AG09319 (cell line): ENCODE results near the gene CDPF1.
"Not testable (repeated sequence)": the region's sequence is repeated elsewhere in the genome, so short reads cannot be mapped to it uniquely, and the experiment has no call there.

ENCODE experiments used
- DNase-seq: peaks from one replicate; pipeline ENCODE4 v3.0.0-alpha.2; 2010; ENCODE audit warnings: low read depth; ENCODE audit errors: extremely low read depth
- CTCF ChIP-seq: IDR thresholded peaks from 2 replicates; pipeline ENCODE4 v1.5.1; 2011; ENCODE audit warnings: low read depth, mild to moderate bottlenecking, inconsistent platforms, low read length, moderate library complexity

CDPF1 gene

GRCh38 chr22:46201059-46201757 is 48.9 kb downstream of the CDPF1 start:
- TF ChIP-seq CTCF = no peak
- DNase-seq = no peak

GRCh38 chr22:46198806-46199205 is 51.3 kb downstream of the CDPF1 start:
- DNase-seq = not testable (repeated sequence)

GRCh38 chr22:46198274-46198673 is 51.8 kb downstream of the CDPF1 start:
- DNase-seq = no peak
- TF ChIP-seq CTCF = no peak

GRCh38 chr22:46196278-46196677 is 53.8 kb downstream of the CDPF1 start:
- no peak for TF ChIP-seq CTCF
- DNase-seq = no peak

GRCh38 chr22:46195487-46196165 is 54.5 kb downstream of the CDPF1 start:
- no peak for DNase-seq

More at GRCh38 chr22:46195487-46196165, 54.5 kb downstream of the CDPF1 start:
- TF ChIP-seq CTCF = no peak
